ENCODE results near the gene LIN7C.

The LIN7C gene

GRCh38 chr11:27535103-27535502, 28.5 kb upstream of the LIN7C start:
- no peak for ATAC-seq (ENCODE audit: low read depth)
- no peaks in the 10 kb centered on the region for H3K27me3 ChIP-seq (ENCODE audit: insufficient read depth, poor library complexity, severe bottlenecking)
- no peak overlapping the region for H3K4me3 ChIP-seq (ENCODE audit: severe bottlenecking)
- H3K9me3 ChIP-seq (ENCODE audit: severe bottlenecking) = no peaks in the 10 kb centered on the region
- no peaks in the 10 kb centered on the region for H3K36me3 ChIP-seq (ENCODE audit: low read depth)
- H3K4me1 ChIP-seq (ENCODE audit: insufficient read depth, poor library complexity, severe bottlenecking) = no peaks in the 10 kb centered on the region
- TF ChIP-seq, protein P1, sequence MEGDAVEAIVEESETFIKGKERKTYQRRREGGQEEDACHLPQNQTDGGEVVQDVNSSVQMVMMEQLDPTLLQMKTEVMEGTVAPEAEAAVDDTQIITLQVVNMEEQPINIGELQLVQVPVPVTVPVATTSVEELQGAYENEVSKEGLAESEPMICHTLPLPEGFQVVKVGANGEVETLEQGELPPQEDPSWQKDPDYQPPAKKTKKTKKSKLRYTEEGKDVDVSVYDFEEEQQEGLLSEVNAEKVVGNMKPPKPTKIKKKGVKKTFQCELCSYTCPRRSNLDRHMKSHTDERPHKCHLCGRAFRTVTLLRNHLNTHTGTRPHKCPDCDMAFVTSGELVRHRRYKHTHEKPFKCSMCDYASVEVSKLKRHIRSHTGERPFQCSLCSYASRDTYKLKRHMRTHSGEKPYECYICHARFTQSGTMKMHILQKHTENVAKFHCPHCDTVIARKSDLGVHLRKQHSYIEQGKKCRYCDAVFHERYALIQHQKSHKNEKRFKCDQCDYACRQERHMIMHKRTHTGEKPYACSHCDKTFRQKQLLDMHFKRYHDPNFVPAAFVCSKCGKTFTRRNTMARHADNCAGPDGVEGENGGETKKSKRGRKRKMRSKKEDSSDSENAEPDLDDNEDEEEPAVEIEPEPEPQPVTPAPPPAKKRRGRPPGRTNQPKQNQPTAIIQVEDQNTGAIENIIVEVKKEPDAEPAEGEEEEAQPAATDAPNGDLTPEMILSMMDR (IDR thresholded peaks at IDR 0.05; ENCODE audit: poor library complexity, severe bottlenecking) = no peak
- no peak for DNase-seq (ENCODE audit: low spot score)
- no peak overlapping the region for H3K27ac ChIP-seq (ENCODE audit: poor library complexity, severe bottlenecking)

DNA sequence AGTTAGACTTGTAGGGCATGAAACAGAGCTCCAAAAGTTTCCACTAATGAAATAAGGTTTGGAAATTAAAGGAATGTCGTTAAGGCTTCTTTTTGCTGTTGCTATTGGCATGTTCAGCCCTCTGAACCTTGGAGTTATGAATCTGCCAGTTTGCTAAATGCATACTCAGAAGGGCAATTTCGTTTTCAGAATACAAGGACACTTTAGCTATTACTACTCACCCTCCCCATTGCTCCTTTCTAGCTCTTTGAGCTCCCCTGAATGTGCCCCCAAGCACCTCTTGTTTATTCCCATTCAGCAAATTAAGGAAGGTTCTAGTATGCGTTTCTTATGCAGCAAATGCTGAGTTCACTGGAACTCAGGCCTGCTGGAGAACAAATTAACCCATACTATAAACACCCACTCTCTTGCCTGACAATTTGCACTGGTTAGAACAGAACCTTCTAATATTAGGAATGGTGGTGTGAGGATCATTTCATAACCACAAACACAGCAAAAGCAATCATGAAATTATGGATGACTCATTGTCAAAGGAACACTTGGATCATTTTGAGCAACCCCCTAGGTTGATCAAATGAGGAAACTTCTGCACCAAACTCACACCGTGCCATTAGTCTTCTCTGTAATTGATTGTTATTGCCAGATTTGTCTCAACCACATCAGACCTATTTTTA, 26.2 kb upstream of the LIN7C start:
- no peak for ATAC-seq (ENCODE audit: low read depth)
- TF ChIP-seq, protein P1 (IDR thresholded peaks at IDR 0.05; ENCODE audit: poor library complexity, severe bottlenecking) = no peak
- H3K9me3 ChIP-seq (ENCODE audit: severe bottlenecking) = no peaks in the 10 kb centered on the region
- H3K36me3 ChIP-seq (ENCODE audit: low read depth) = no peaks in the 10 kb centered on the region
- H3K27ac ChIP-seq (ENCODE audit: poor library complexity, severe bottlenecking) = no peak overlapping the region
- H3K4me1 ChIP-seq (ENCODE audit: insufficient read depth, poor library complexity, severe bottlenecking) = no peaks in the 10 kb centered on the region
- H3K4me3 ChIP-seq (ENCODE audit: severe bottlenecking) = no peak overlapping the region
- no peaks in the 10 kb centered on the region for H3K27me3 ChIP-seq (ENCODE audit: insufficient read depth, poor library complexity, severe bottlenecking)
- DNase-seq (ENCODE audit: low spot score) = no peak

GRCh38 chr11:27528712-27529111, 22.1 kb upstream of the LIN7C start:
- Histone ChIP-seq H3K4me3 (ENCODE audit: severe bottlenecking) (no peak overlapping the region), H3K27ac (ENCODE audit: poor library complexity, severe bottlenecking) (no peak overlapping the region), H3K27me3 (ENCODE audit: insufficient read depth, poor library complexity, severe bottlenecking) (no peaks in the 10 kb centered on the region), H3K9me3 (ENCODE audit: severe bottlenecking) (no peaks in the 10 kb centered on the region), H3K4me1 (ENCODE audit: insufficient read depth, poor library complexity, severe bottlenecking) (no peaks in the 10 kb centered on the region), H3K36me3 (ENCODE audit: low read depth) (no peaks in the 10 kb centered on the region)
- DNase-seq (ENCODE audit: low spot score) (no peak), ATAC-seq (ENCODE audit: low read depth) (no peak)
- TF ChIP-seq, protein P1 (IDR thresholded peaks at IDR 0.05; ENCODE audit: poor library complexity, severe bottlenecking) = no peak

GRCh38 chr11:27526535-27526934, 20.0 kb upstream of the LIN7C start:
- H3K4me3 ChIP-seq (ENCODE audit: severe bottlenecking) = no peak overlapping the region
- H3K36me3 ChIP-seq (ENCODE audit: low read depth) = no peaks in the 10 kb centered on the region
- H3K4me1 ChIP-seq (ENCODE audit: insufficient read depth, poor library complexity, severe bottlenecking) = no peaks in the 10 kb centered on the region
- TF ChIP-seq, protein P1 (IDR thresholded peaks at IDR 0.05; ENCODE audit: poor library complexity, severe bottlenecking) = no peak
- H3K27me3 ChIP-seq (ENCODE audit: insufficient read depth, poor library complexity, severe bottlenecking) = no peaks in the 10 kb centered on the region
- H3K27ac ChIP-seq (ENCODE audit: poor library complexity, severe bottlenecking) = no peak overlapping the region
- H3K9me3 ChIP-seq (ENCODE audit: severe bottlenecking) = no peaks in the 10 kb centered on the region
- no peak for ATAC-seq (ENCODE audit: low read depth)
- DNase-seq (ENCODE audit: low spot score) = no peak

GRCh38 chr11:27525824-27526516, 19.4 kb upstream of the LIN7C start:
- Histone ChIP-seq H3K27me3 (ENCODE audit: insufficient read depth, poor library complexity, severe bottlenecking) (no peaks in the 10 kb centered on the region), H3K4me1 (ENCODE audit: insufficient read depth, poor library complexity, severe bottlenecking) (no peaks in the 10 kb centered on the region), H3K4me3 (ENCODE audit: severe bottlenecking) (no peak overlapping the region), H3K36me3 (ENCODE audit: low read depth) (no peaks in the 10 kb centered on the region), H3K9me3 (ENCODE audit: severe bottlenecking) (no peaks in the 10 kb centered on the region), H3K27ac (ENCODE audit: poor library complexity, severe bottlenecking) (no peak overlapping the region)
- TF ChIP-seq, protein P1 (IDR thresholded peaks at IDR 0.05; ENCODE audit: poor library complexity, severe bottlenecking) = no peak
- ATAC-seq (ENCODE audit: low read depth) (no peak), DNase-seq (ENCODE audit: low spot score) (no peak)

Measured in RWPE2 (cell line).